Right cardiac atrium (tissue), 5 donors: ENCODE results near the gene KRT9. TPM values are rescaled to one million over a fixed set of nuclear protein-coding genes. Genes with fewer than 3 reads are reported as not detected.
"Not testable (repeated sequence)": the region's sequence is repeated elsewhere in the genome, so short reads cannot be mapped to it uniquely, and the experiment has no call there.

Experiments used
- ATAC-seq, 2 donors: fragments of 200-7000 bp; cut with Tn5 transposase; one replicate each; pipeline versions ENCODE4 v1.8.0 to v1.9.1; 2020; ENCODE audit warnings: moderate library complexity in 2 of 2, mild to moderate bottlenecking in 1 of 2
- DNase-seq, 3 donors: peaks; one replicate each; pipeline ENCODE4 v3.0.0-alpha.2; 2020
- H3K27ac ChIP-seq: one replicate; pipeline ENCODE4 v1.5.1; 2013; ENCODE audit warnings: mild to moderate bottlenecking, low read length, control low read depth, moderate library complexity
- H3K27me3 ChIP-seq: one replicate; pipeline ENCODE4 v1.6.1; 2013; ENCODE audit not compliant: control insufficient read depth, insufficient read depth
- H3K4me1 ChIP-seq: one replicate; pipeline ENCODE4 v1.6.1; 2013; ENCODE audit warnings: low read length; ENCODE audit not compliant: control insufficient read depth, insufficient read depth
- H3K4me3 ChIP-seq: one replicate; pipeline ENCODE4 v1.5.1; 2013; ENCODE audit warnings: low read length, control low read depth
- H3K9me3 ChIP-seq: one replicate; pipeline ENCODE4 v1.6.1; 2013; ENCODE audit warnings: low read length; ENCODE audit not compliant: control insufficient read depth
- WGBS: extraction: QIAGEN DNeasy Blood & Tissue Kit; methylation state at CpG from one replicate; pipeline ENCODE4 v1.1.7; 2013; 5-methylcytosine and 5-hydroxymethylcytosine counted together
- intact Hi-C, 4 donors: fragments of 100-400 bp; cut with DNase I; formaldehyde crosslinking; loops; one replicate each; pipeline versions ENCODE4 v1.11.0 to v1.14.0; 2022 to 2023
- polyA plus RNA-seq: library from polyadenylated mRNA; stranded (reverse); fragments of 200-250 nt; gene quantifications from one replicate; pipeline ENCODE4 v1.2.3, GENCODE V29; 2013
- total RNA-seq, 4 donors: library from RNA; stranded (reverse); fragmentation: NEBNext Ultra II Directional; extraction: Animal tissue kit (Norgen Biotek cat#: 25700); gene quantifications; one replicate each; pipeline ENCODE4 v1.2.1, GENCODE V29; 2021
- donor health status: healthy with polysubstance abuse.
- donor health status: DM: no; HTN: yes; CAD: no.
- donor health status: DM: no; HTN: no; CAD: no.
- donor health status: DM: no; HTN: yes; CAD: no; lungs with severe emphysema.
- donor health status: DM: yes; HTN: yes; CAD: no.

The KRT9 gene
- total and polyA plus RNA-seq, 5 donors = not detected

DNA sequence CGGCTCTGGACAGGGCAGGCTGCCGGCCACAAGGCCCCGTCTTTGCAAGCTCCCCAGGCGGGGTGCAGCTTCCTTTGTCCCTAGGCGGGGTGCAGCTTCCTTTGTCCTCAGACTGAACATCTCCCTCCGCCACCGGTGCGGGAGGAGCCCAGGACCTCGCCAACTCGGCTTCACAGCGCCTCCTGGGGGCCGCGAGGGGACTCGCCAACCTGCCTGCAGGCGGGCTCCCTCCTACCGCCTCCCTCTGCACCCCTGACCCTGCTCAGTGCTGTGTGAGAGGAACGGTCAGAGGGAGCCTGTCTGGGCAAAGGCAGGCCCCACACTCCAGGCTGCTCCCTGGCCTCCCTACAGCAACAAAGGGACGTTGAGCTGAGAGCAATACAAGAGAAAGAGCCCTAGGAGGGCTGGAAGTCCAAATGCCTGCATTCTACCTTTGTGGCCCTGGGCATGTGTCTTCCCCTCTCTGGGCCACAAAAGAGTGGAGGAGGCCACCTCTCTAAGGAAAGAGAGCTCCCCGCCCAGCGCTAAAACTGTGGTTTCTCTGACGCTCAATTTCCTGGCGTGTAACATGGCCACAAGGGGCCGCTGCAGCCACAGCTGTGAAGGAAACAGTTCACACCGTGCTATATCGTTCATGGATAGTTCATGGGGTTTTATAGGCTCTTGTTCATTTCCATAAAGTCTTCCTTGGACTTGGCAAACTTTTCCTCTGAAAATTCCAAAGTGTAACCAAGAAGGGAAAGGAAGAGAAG lies 22.8 kb downstream of the KRT9 start:
- no peak overlapping the region for H3K4me3 ChIP-seq
- peak; percentile 88 to 89 for ATAC-seq
- intact Hi-C loops = loop anchor here (5.0 to 10.0 kb wide), 5 partner anchors 98 to 644 kb away; no protein-coding TSS in a partner anchor

DNA sequence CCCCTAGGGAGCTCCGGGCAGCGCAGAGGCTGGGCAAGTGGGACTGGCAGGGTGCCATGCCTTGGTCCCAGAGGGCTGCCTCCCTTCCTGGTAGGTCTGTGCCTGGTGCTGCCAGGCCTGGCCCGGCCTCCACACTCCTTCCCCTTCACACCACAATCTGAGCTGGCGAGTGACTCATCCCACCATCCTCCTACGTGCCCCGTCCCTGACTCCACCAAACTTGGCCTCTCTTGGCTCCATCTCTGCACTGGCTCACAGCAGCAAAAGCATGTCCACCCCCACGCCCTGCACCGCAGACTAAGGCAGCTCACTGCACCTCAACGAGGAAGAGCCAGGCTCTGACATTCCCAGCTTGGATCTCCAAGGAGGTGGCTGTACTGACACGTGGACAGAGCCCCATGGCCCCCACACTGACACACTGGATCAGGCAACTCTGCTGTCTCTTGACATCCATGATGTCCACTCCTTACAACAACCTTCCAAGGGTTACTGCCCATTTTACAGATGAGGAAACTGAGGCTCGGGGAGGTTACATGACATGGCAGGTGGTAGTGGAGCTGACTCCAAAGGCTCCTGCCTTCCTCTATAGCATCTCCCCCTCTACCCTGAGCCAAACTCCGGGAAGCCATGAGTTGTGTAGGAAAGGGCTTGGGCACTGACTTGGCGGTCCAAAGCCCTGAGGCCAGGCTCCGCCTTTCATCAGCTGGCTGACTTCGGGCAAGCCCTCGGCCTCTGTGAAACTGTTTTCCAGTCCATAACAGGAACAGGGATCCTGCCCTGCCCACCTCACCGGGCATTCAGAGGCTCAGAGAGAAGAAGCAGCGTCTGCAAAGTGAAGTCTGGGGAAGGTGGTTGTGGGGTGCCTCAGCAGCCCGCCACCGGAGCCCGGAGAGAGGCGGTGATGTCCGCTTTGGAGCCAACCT lies 23.7 kb downstream of the KRT9 start:
- no peak overlapping the region for H3K4me3 ChIP-seq
- DNase-seq = peak; percentile 63 to 77 (median 75)
- intact Hi-C loops = loop anchor here (5.0 to 10.0 kb wide), 5 partner anchors 99 to 643 kb away; no protein-coding TSS in a partner anchor
- 30% methylated on average over 23 of the region's 23 CpGs for WGBS
- ATAC-seq = peak; percentile 73 to 81
- no peak overlapping the region for H3K27ac ChIP-seq
- H3K9me3 ChIP-seq = no peaks in the 10 kb centered on the region
- no peaks in the 10 kb centered on the region for H3K4me1 ChIP-seq
- no peaks in the 10 kb centered on the region for H3K27me3 ChIP-seq

More for the DNA sequence above, 22.8 kb downstream of the KRT9 start:
- H3K27me3 ChIP-seq = no peaks in the 10 kb centered on the region
- H3K4me1 ChIP-seq = no peaks in the 10 kb centered on the region
- 2% methylated on average over 25 of the region's 25 CpGs for WGBS
- H3K9me3 ChIP-seq = no peaks in the 10 kb centered on the region
- DNase-seq = peak; percentile 78 to 94 (median 92)
- no peak overlapping the region for H3K27ac ChIP-seq

DNA sequence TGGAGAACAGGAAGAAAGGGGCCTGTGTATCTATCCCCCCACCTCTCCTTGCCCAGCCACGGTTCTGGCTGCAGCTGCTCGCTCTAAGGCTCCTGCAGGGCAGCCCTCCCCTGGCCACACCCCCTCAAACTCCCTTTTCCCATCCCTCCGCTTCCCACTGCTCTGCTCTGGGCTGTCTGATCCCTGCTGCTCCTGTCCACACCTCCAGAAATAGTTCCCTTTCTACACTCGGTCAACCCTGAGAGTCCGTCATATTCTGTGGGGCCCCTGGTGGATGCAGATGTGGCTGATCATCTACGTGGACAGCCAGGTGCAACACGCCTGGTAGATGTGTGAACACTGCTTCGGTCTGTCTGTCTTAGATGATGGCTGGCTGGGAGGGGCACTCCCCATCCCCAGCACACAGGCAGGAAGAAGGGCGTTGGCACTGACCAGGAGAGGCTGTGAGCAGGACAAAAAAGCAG lies 24.4 kb downstream of the KRT9 start:
- no peaks in the 10 kb centered on the region for H3K9me3 ChIP-seq
- H3K4me3 ChIP-seq = no peak overlapping the region
- no peaks in the 10 kb centered on the region for H3K4me1 ChIP-seq
- ATAC-seq (peak in 1 of 2 donors; percentile 7), DNase-seq (no peak)
- intact Hi-C loops = loop anchor here (5.0 to 10.0 kb wide), 5 partner anchors 100 to 643 kb away; no protein-coding TSS in a partner anchor
- no peak overlapping the region for H3K27ac ChIP-seq
- H3K27me3 ChIP-seq = no peaks in the 10 kb centered on the region
- WGBS = 47% methylated on average over 9 of the region's 9 CpGs

DNA sequence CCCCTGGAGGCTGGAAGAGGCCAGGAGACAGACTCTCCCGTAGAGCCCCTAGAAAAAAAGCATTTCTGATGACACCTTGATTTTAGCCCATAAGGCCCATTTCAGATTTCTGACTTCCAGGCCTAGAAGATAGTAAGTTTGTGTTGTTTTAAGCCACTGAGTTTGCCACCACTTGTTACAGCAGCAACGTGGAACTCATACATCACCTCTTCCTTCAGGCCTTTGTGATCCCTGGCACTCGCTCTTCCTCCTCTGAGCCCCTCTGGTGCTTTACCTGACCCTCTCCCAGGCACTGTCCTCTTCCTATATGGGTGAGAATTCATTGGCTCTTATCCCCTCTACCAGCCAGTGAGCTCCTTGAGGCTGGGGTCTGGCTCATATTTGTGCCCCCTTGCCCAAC lies 25.0 kb downstream of the KRT9 start:
- intact Hi-C loops = loop anchor here (5.0 to 10.0 kb wide), 5 partner anchors 100 to 642 kb away; no protein-coding TSS in a partner anchor
- ATAC-seq (no peak), DNase-seq (no peak)
- H3K4me3 ChIP-seq = no peak overlapping the region
- no peaks in the 10 kb centered on the region for H3K9me3 ChIP-seq
- H3K27ac ChIP-seq = no peak overlapping the region
- no peaks in the 10 kb centered on the region for H3K4me1 ChIP-seq
- WGBS = over 99% methylated on average over 3 of the region's 3 CpGs
- no peaks in the 10 kb centered on the region for H3K27me3 ChIP-seq

DNA sequence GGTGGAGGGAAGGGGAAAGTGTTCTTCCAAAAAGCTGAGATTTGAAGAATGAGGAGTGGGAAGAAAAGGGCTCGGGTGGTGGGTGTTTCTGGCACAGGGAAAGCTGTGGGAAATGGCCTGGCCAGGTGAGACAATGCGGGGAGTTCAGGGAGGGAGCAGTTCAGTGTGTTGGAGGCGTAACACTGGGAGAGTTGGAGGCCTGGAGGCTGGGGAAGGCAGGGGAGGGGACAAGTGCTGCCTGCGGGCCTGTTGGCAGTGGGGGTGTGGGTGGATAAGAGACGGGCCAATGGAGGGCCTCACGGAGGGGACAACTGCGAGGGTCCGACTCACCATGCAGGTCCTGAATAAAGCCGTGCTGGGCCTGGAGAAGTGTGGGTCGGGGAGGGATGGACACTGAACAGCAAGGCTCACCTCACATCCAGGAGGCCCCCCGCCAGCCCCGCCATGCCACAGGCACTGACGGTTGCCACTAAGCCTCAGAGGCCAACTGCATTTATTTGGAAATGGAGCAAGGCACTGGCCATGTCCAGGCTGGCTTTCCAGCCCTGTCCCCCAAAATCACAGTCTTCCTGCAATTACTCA lies 25.9 kb downstream of the KRT9 start:
- no peaks in the 10 kb centered on the region for H3K4me1 ChIP-seq
- H3K27ac ChIP-seq = no peak overlapping the region
- H3K9me3 ChIP-seq = no peaks in the 10 kb centered on the region
- ATAC-seq (no peak), DNase-seq (no peak)
- H3K4me3 ChIP-seq = no peak overlapping the region
- WGBS = 81% methylated on average over 13 of the region's 13 CpGs
- intact Hi-C loops = loop anchor here (5.0 to 10.0 kb wide), 5 partner anchors 101 to 641 kb away; no protein-coding TSS in a partner anchor
- H3K27me3 ChIP-seq = no peaks in the 10 kb centered on the region

DNA sequence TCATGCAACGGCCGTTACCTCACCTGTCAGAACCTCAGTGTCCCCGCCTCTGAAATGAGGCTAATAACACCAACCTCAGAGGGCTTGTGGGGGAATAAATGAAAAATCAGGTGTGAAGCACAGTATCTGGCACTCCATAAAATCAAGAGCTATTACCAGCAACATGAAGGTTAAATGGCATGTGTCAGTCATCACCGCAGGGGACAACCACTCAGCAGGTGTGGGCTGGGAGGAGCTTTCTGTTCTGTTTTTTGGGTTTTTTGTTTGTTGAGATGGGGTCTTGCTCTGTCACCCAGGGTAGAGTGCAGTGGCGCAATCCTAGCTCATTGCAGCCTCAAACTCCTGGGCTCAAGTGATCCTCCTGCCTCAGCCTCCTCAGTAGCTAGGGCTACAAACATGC lies 26.9 kb downstream of the KRT9 start:
- H3K27me3 ChIP-seq = no peaks in the 10 kb centered on the region

DNA sequence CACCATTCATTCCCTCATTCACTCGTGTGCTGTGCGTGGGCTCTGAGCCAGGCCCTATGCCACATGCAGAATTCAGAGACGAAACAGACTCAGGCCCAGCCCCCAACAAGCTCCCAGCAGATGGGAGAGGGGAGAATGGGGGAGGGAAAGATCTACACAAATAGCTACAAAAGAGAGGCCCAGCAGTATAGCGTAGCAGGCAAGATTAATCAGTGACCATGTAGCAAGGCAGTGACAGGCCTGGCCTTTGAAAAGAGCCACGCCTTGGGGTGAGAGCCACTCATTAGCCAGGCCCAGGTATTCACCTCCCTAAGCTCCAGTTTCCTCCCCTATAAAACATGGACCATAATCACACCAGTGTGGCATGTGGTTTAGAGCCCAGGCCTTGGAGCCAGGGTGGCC lies 27.4 kb downstream of the KRT9 start:
- DNase-seq (no peak), ATAC-seq (no peak)
- Histone ChIP-seq H3K27ac (no peak overlapping the region), H3K4me3 (no peak overlapping the region), H3K4me1 (no peaks in the 10 kb centered on the region), H3K27me3 (no peaks in the 10 kb centered on the region), H3K9me3 (no peaks in the 10 kb centered on the region)
- 49% methylated on average over 5 of the region's 5 CpGs for WGBS
- intact Hi-C loops = loop anchor here in 2 of 4 donors (10.0 kb wide), 2 partner anchors 630 to 640 kb away; no protein-coding TSS in a partner anchor

More for the DNA sequence above, 26.9 kb downstream of the KRT9 start:
- H3K9me3 ChIP-seq = no peaks in the 10 kb centered on the region
- H3K4me3 ChIP-seq = no peak overlapping the region
- no peak for ATAC-seq
- H3K4me1 ChIP-seq = no peaks in the 10 kb centered on the region
- H3K27ac ChIP-seq = no peak overlapping the region
- DNase-seq = no peak
- WGBS = 91% methylated on average over 5 of the region's 5 CpGs
- intact Hi-C loops = loop anchor here (5.0 to 10.0 kb wide), 5 partner anchors 102 to 640 kb away; no protein-coding TSS in a partner anchor

DNA sequence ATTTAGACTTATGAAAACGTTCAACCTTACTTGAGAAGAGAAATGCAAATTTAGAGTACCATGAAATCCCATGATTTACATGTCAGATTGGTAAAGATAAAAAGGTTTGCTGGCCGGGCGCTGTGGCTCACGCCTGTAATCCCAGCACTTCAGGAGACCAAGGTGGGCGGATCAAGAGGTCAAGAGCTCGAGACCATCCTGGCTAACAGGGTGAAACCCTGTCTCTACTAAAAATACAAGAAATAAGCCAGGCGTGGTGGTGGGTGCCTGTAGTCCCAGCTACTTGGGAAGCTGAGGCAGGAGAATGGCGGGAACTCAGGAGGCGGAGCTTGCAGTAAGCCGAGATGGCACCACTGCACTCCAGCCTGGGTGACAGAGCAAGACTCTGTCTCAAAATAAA lies 29.1 kb downstream of the KRT9 start:
- not testable (repeated sequence) for DNase-seq, H3K27ac ChIP-seq, H3K27me3 ChIP-seq, H3K9me3 ChIP-seq, H3K4me1 ChIP-seq, H3K4me3 ChIP-seq, ATAC-seq
- WGBS = 84% methylated on average over 10 of the region's 10 CpGs
- intact Hi-C loops = loop anchor here in 2 of 4 donors (10.0 kb wide), 2 partner anchors 628 to 638 kb away; no protein-coding TSS in a partner anchor

DNA sequence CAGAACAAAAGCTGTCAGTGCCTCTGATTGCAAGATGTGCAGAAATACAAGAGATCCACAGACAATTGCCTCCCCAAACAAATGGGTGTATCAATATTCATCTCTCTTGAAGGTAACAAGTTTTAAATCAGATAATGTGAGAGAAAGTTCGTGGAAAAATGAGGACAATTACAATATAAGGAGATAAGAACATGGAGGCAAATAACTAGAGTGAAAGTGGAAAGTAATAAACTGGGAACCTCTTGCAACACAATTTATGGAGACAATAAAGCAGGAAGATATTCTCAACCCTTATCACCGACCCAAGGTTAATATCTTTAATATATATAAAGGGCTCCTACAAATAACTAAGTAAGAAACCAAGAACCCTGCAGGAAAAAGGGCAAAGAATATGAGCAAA lies 29.5 kb downstream of the KRT9 start:
- ATAC-seq = no peak
- intact Hi-C loops = loop anchor here in 2 of 4 donors (10.0 kb wide), 2 partner anchors 628 to 638 kb away; no protein-coding TSS in a partner anchor
- DNase-seq = no peak
- H3K27me3 ChIP-seq = no peaks in the 10 kb centered on the region
- H3K27ac ChIP-seq = no peak overlapping the region
- H3K4me3 ChIP-seq = no peak overlapping the region
- H3K9me3 ChIP-seq = no peaks in the 10 kb centered on the region
- no peaks in the 10 kb centered on the region for H3K4me1 ChIP-seq
- 58% methylated on average over 2 of the region's 2 CpGs for WGBS

DNA sequence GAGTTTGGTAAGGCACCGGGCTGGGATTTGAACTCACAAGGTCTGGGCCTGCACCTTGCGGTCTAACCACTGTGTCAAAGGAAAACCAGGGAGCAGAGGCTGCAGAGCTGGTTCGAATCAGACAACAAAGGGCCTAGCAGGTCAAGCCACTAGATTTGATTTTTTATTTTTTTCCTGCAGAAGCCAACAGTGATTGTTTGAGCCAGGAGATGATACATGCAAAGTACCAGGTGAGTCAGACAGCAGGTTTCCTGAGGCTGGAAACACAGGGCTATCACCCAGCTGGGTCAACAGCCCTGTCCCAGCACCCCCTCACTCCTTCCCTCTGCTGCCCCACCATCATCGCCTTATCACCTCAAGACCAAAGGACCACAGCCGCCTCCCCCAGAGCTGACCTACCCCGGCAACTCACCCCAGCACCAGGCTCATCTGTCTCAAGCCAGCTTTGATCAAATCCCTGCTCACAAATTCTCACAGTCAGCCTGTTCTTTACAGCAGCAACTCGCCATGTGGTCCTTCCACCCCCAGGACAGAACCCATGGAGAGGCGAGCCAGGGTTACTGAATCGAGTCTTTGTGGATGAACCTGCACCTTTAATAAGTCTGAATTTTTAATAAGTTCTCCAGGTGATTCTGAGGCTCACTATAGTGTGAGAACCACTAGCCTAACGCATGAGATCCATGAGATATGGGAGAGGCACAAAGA lies 30.8 kb downstream of the KRT9 start:
- Histone ChIP-seq H3K4me1 (no peaks in the 10 kb centered on the region), H3K27ac (no peak overlapping the region), H3K9me3 (no peaks in the 10 kb centered on the region), H3K4me3 (no peak overlapping the region), H3K27me3 (no peaks in the 10 kb centered on the region)
- 77% methylated on average over 10 of the region's 10 CpGs for WGBS
- intact Hi-C loops = loop anchor here in 2 of 4 donors (10.0 kb wide), 2 partner anchors 626 to 636 kb away; no protein-coding TSS in a partner anchor
- ATAC-seq (no peak), DNase-seq (no peak)
